Right lung (tissue), 10 donors: Measurements from ENCODE around the gene PDAP1. TPM values are rescaled to one million over a fixed set of nuclear protein-coding genes. Genes with fewer than 3 reads are reported as not detected.
"Not testable (repeated sequence)": the region's sequence is repeated elsewhere in the genome, so short reads cannot be mapped to it uniquely, and the experiment has no call there.

ENCODE experiments used
- DNase-seq, 2 donors: peaks; one replicate each; pipeline ENCODE4 v3.0.0-alpha.2; 2013
- long read RNA-seq, 8 donors: transcript quantifications; one replicate each; lab custom pipeline, GENCODE V29; 2026
- polyA plus RNA-seq, 5 donors: library from polyadenylated mRNA; unstranded; fragments of 120-200 nt; gene quantifications; one replicate each; pipeline versions ENCODE4 v1.2.1 to v1.2.3, GENCODE V29; 2013; ENCODE audit warnings: inconsistent platforms in 1 of 5, low replicate concordance in 1 of 5; ENCODE audit not compliant: insufficient read length in 5 of 5, insufficient read depth in 1 of 5

Gene PDAP1
- polyA plus RNA-seq: 100 to 1,000 TPM; 109 to 166 (median 135) TPM
- long read RNA-seq, donor 1, transcript PDAP1-201 (6 exons, 2,546 nt): major isoform, 32 of 430 reads
- long read RNA-seq, donor 1, partial matches to known transcripts: 283 of 430 reads
- long read RNA-seq, donor 1, other reads (novel, unspliced or antisense): 115 of 430 reads
- long read RNA-seq, donor 2, transcript PDAP1-201 (6 exons, 2,546 nt): major isoform, 27 of 27 reads
- long read RNA-seq, donor 2, partial matches to known transcripts: 0 of 27 reads
- long read RNA-seq, donor 2, other reads (novel, unspliced or antisense): 0 of 27 reads
- long read RNA-seq, donor 3, transcript PDAP1-201 (6 exons, 2,546 nt): major isoform, 33 of 57 reads
- long read RNA-seq, donor 3, partial matches to known transcripts: 23 of 57 reads
- long read RNA-seq, donor 3, other reads (novel, unspliced or antisense): 0 of 57 reads
- long read RNA-seq, donor 4, transcript PDAP1-201 (6 exons, 2,546 nt): major isoform, 15 of 173 reads
- long read RNA-seq, donor 4, partial matches to known transcripts: 102 of 173 reads
- long read RNA-seq, donor 4, other reads (novel, unspliced or antisense): 56 of 173 reads
- long read RNA-seq, donor 5, transcript PDAP1-201 (6 exons, 2,546 nt): major isoform, 39 of 72 reads
- long read RNA-seq, donor 5, partial matches to known transcripts: 33 of 72 reads
- long read RNA-seq, donor 5, other reads (novel, unspliced or antisense): 0 of 72 reads
- long read RNA-seq, donor 6, transcript PDAP1-201 (6 exons, 2,546 nt): major isoform, 60 of 184 reads
- long read RNA-seq, donor 6, partial matches to known transcripts: 123 of 184 reads
- long read RNA-seq, donor 6, other reads (novel, unspliced or antisense): 0 of 184 reads
- long read RNA-seq, donor 7, transcript PDAP1-201 (6 exons, 2,546 nt): major isoform, 37 of 49 reads
- long read RNA-seq, donor 7, partial matches to known transcripts: 10 of 49 reads
- long read RNA-seq, donor 7, other reads (novel, unspliced or antisense): 0 of 49 reads
- long read RNA-seq, donor 8, transcript PDAP1-201 (6 exons, 2,546 nt): major isoform, 25 of 31 reads
- long read RNA-seq, donor 8, partial matches to known transcripts: 6 of 31 reads
- long read RNA-seq, donor 8, other reads (novel, unspliced or antisense): 0 of 31 reads

- peak; percentile 96 to 98 for DNase-seq
Measured at GRCh38 chr7:99408379-99409191, at the start of gene PDAP1, which contains the start of gene BUD31. Gene PDAP1, minus strand, starts transcription at chr7:99408597. Its CDS starts 49 bp downstream, at chr7:99408548. Gene BUD31, plus strand, starts transcription at chr7:99408969. Its CDS starts 2,124 bp downstream, at chr7:99411093.

GRCh38 chr7:99457650-99458493 lies 49.5 kb upstream of the PDAP1 start:
- DNase-seq: no peak

GRCh38 chr7:99457050-99457649 lies 48.8 kb upstream of the PDAP1 start:
- DNase-seq: no peak

DNA sequence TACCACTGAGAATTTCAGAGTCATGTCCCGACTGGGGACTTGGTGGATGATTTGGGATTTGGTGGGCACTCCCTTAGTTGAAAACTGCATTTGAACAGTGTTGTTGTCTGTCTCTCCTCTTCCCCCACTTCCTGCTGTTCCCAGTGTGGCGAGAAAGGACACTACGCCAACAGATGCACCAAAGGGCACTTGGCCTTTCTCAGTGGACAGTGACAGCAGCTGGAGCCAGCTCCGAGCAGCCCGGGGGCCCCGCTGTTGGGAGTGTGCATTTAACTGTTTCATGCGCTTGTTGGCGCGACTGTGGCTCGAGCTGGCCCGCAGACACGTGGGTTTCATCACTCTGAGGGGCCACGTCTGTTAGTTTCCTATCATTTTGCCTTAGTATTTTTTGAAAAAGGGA lies 47.9 kb upstream of the PDAP1 start:
- DNase-seq: no peak

DNA sequence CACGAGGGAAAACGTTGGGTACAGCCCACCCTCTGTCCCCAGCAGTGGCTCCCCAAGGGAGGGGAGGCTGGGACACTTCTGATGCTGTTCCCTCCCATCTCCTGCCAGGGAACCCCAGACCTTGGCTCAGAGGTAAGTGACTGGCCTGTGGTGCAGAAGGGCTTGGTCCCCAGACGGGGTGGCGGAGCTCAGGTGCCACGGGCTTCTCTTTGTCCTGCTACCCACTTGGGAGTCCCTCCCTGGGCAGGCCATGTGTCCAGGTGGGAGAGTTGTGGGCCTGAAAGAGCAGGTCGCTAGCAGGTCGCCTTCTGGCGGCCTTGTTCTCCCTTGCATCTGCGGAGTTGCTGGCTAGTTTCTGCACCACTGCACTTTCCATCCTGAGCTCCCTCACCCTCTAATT lies 47.5 kb upstream of the PDAP1 start:
- DNase-seq: no peak

- DNase-seq: no peak
Measured at GRCh38 chr7:99453105-99453504, 44.7 kb upstream of the PDAP1 start.

DNA sequence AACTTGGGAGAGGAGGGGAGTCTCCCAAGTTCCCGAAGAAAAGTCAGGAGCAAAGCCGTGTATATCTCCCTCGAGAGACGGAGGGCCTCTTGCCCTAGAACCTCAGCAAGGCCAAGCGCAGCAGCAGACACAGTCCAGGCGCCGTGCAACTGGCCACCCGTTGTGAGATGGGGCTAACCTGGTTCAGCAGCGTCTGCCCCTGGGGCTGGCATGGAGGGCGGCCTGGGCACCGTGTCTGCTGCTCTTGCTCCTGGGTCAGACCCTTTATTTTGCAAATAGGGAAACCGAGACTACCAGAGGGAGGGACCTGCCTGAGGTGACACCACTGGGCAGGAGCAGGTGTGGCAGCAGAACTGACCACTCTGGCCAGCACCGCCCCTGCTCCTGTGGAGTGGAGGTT lies 44.1 kb upstream of the PDAP1 start:
- DNase-seq: no peak

GRCh38 chr7:99451936-99452335 lies 43.5 kb upstream of the PDAP1 start:
- no peak for DNase-seq

GRCh38 chr7:99449326-99449725 lies 40.9 kb upstream of the PDAP1 start:
- no peak for DNase-seq

GRCh38 chr7:99448855-99449254 lies 40.5 kb upstream of the PDAP1 start:
- DNase-seq: no peak

- no peak for DNase-seq
Measured at GRCh38 chr7:99447943-99448342, 39.5 kb upstream of the PDAP1 start.

- no peak for DNase-seq
Measured at GRCh38 chr7:99446096-99446495, 37.7 kb upstream of the PDAP1 start.

GRCh38 chr7:99440195-99440594 lies 31.8 kb upstream of the PDAP1 start:
- DNase-seq: no peak

GRCh38 chr7:99438573-99439480 lies 30.4 kb upstream of the PDAP1 start, which contains the start of the genes CPSF4 and PTCD1:
Gene CPSF4, plus strand, starts transcription at chr7:99438943. Its CDS starts 140 bp downstream, at chr7:99439083.
Gene PTCD1, minus strand, starts transcription at chr7:99438798. Its CDS starts 3,556 bp downstream, at chr7:99435242.
- peak; percentile 91 to 93 for DNase-seq

DNA sequence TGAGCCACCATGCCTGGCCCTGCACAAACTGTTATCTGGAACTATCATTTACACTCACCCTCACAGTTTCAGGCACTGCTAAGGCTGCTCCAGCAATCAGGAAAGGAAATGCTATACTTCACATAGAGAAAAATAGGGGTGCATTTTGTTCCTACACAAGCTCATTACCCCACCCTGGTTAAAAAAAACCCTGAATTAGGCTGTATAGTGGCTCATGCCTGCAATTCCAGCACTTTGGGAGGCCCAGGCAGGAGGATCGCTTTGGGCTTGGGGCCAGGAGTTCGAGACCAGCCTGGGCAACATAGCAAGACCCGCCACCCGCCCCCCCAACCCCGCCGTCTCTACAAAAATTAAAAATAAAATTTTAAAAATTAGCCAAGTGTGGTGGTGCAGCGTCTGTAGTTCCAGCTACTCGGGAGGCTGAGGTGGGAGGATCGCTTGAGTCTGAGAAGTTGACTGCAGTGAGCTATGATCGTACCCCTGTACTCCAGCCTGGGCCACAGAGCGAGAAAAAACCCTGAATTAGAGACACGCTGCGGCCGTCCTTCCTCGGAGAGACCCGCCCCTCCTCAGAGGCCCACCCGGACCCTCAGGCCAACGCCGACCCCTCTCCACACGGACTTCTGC lies 29.7 kb upstream of the PDAP1 start:
- DNase-seq: no peak

GRCh38 chr7:99433158-99433557 lies 24.8 kb upstream of the PDAP1 start:
- no peak for DNase-seq

- DNase-seq: not testable (repeated sequence)
Measured at GRCh38 chr7:99431756-99432540, 23.6 kb upstream of the PDAP1 start.
